Measurements from ENCODE around the gene RPL37A. TPM values are rescaled to one million over a fixed set of nuclear protein-coding genes. Genes with fewer than 3 reads are reported as not detected.

Gene RPL37A
- polyA plus RNA-seq, 1 donor from 2014 or later: 1,655 TPM

GRCh38 chr2:216501854-216502253 is 3.2 kb downstream of the RPL37A start:
- H4K20me1 ChIP-seq (ENCODE audit: insufficient read depth): no peaks in the 10 kb centered on the region
- no peak for TF ChIP-seq REST (IDR thresholded peaks at IDR 0.05; ENCODE audit: borderline replicate concordance)
- TF ChIP-seq EP300 (conservative IDR thresholded peaks at IDR 0.05; ENCODE audit: poor library complexity, severe bottlenecking): no peak
- no peak for TF ChIP-seq CTCF (IDR thresholded peaks at IDR 0.05; ENCODE audit: poor library complexity, severe bottlenecking)
- TF ChIP-seq MXI1 (conservative IDR thresholded peaks at IDR 0.05; ENCODE audit: poor library complexity, severe bottlenecking): no peak
- TF ChIP-seq POLR2AphosphoS5 (IDR thresholded peaks at IDR 0.05): no peak
- TF ChIP-seq EZH2 (IDR thresholded peaks at IDR 0.05; ENCODE audit: borderline replicate concordance, insufficient read depth, low read length, poor library complexity, severe bottlenecking): no peak
- TF ChIP-seq TAF1 (IDR thresholded peaks at IDR 0.05; ENCODE audit: low read depth): no peak
- no peak for TF ChIP-seq SMC3 (conservative IDR thresholded peaks at IDR 0.05; ENCODE audit: poor library complexity)
- no peak for TF ChIP-seq RAD21 (conservative IDR thresholded peaks at IDR 0.05)
- no peak overlapping the region for H3K27ac ChIP-seq (ENCODE audit: low read length)
- H3K9ac ChIP-seq (ENCODE audit: low read length): no peak overlapping the region
- H3K4me3 ChIP-seq (ENCODE audit: low read length): no peak overlapping the region
- H3K36me3 ChIP-seq (ENCODE audit: insufficient read depth, low read length): peaks cover 7% of the 10 kb centered on the region
- no peaks in the 10 kb centered on the region for H3K9me3 ChIP-seq (ENCODE audit: low read length)
- H2AFZ ChIP-seq (ENCODE audit: low read depth, low read length): no peak overlapping the region
- peaks cover 18% of the 10 kb centered on the region for H3K79me2 ChIP-seq (replicated peaks; ENCODE audit: insufficient read depth, low read length)
- H3F3A ChIP-seq (ENCODE audit: insufficient read depth, low read length, poor library complexity, severe bottlenecking): no peaks in the 10 kb centered on the region
- no peaks in the 10 kb centered on the region for H3K27me3 ChIP-seq (ENCODE audit: insufficient read depth, low read depth, low read length)
- no peaks in the 10 kb centered on the region for H3K9me2 ChIP-seq (ENCODE audit: insufficient read depth, low read length)
- H3K4me2 ChIP-seq (ENCODE audit: low read length): no peak overlapping the region

- Histone ChIP-seq H3K27ac (ENCODE audit: low read length) (no peak overlapping the region), H3K4me3 (ENCODE audit: low read length) (no peak overlapping the region), H3K36me3 (ENCODE audit: insufficient read depth, low read length) (peaks cover 7% of the 10 kb centered on the region), H3K9me3 (ENCODE audit: low read length) (no peaks in the 10 kb centered on the region), H3K27me3 (ENCODE audit: insufficient read depth, low read depth, low read length) (no peaks in the 10 kb centered on the region), H3K4me2 (ENCODE audit: low read length) (no peak overlapping the region), H4K20me1 (ENCODE audit: insufficient read depth) (no peaks in the 10 kb centered on the region), H3F3A (ENCODE audit: insufficient read depth, low read length, poor library complexity, severe bottlenecking) (no peaks in the 10 kb centered on the region), H3K79me2 (replicated peaks; ENCODE audit: insufficient read depth, low read length) (peaks cover 18% of the 10 kb centered on the region), H2AFZ (ENCODE audit: low read depth, low read length) (no peak overlapping the region), H3K9ac (ENCODE audit: low read length) (no peak overlapping the region), H3K9me2 (ENCODE audit: insufficient read depth, low read length) (no peaks in the 10 kb centered on the region)
- TF ChIP-seq TAF1 (IDR thresholded peaks at IDR 0.05; ENCODE audit: low read depth) (no peak), POLR2AphosphoS5 (IDR thresholded peaks at IDR 0.05) (no peak), EP300 (conservative IDR thresholded peaks at IDR 0.05; ENCODE audit: poor library complexity, severe bottlenecking) (no peak), RAD21 (conservative IDR thresholded peaks at IDR 0.05) (no peak), REST (IDR thresholded peaks at IDR 0.05; ENCODE audit: borderline replicate concordance) (no peak), EZH2 (IDR thresholded peaks at IDR 0.05; ENCODE audit: borderline replicate concordance, insufficient read depth, low read length, poor library complexity, severe bottlenecking) (no peak), CTCF (IDR thresholded peaks at IDR 0.05; ENCODE audit: poor library complexity, severe bottlenecking) (no peak), SMC3 (conservative IDR thresholded peaks at IDR 0.05; ENCODE audit: poor library complexity) (no peak), MXI1 (conservative IDR thresholded peaks at IDR 0.05; ENCODE audit: poor library complexity, severe bottlenecking) (no peak)
These were observed 3.9 kb downstream of the RPL37A start for GRCh38 chr2:216502381-216503158.

All from neural cell (in vitro differentiated cells).